K562 treated with DMSO at 1 percent for 48 hours (cell line): ENCODE measurements around the gene GPNMB. TPM values are rescaled to one million over a fixed set of nuclear protein-coding genes. Genes with fewer than 3 reads are reported as not detected.

Source experiments
- total RNA-seq: library from RNA; unstranded; fragments of 300-600 nt; gene quantifications from 2 replicates; pipeline ENCODE4 v1.2.3, GENCODE V29; 2022; ENCODE audit warnings: low replicate concordance; ENCODE audit errors: extremely low read depth

The GPNMB gene
- not detected in 2 replicates for total RNA-seq

DNA sequence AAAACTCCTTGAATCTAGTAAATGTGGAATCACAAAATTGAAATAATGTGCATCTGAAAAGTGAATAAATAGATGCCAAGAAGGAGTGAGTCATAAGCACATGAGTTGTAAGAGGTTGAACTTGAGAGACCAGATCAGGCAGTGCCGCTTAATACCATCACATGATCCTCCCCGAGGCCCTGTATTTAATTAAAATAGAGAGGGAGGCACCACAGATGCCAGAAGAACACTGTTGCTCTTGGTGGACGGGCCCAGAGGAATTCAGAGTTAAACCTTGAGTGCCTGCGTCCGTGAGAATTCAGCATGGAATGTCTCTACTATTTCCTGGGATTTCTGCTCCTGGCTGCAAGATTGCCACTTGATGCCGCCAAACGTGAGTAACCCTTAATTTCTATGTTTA is at the start of gene GPNMB:
Gene GPNMB, plus strand, starts transcription at position 221 of the 400 bp plus-strand sequence. Its CDS starts 83 bp downstream, at position 304.

DNA sequence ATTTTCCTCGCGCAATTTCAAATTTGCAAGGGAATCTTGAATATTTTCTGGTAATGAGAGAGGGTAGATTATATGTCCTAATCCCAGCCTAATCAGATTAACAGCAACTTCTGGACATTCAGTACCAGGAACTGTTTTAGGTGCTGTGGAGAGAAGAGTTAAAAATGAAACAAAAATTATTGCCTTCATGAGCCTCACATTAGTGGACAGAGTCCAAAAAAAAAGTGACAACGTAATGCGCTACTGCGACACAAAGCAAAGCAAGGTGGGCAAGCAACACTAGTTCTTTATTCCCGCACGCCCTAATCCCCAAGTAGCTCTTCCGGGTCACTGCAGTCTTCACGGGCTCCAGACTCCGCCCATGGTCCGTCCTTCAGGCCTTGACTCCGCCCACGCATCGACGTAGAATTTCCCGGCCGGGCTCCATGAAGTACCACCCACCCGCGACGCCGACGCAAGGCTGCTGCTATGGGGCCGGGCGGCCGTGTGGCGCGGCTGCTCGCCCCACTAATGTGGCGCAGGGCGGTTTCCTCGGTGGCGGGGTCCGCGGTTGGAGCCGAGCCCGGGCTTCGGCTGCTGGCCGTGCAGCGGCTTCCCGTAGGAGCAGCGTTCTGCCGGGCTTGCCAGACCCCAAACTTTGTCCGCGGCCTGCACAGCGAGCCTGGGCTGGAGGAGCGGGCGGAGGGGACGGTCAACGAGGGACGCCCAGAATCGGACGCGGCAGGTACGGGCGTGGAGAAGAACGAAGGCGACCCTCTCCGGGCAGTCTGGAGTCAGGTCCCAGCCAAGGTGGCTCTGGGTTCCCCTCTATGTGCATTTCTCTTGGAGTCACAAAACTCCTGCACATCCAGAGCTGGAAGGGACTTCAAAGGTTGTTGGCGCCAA is 52.6 kb downstream of the GPNMB start, which contains the start of gene MALSU1:
Gene MALSU1, plus strand, starts transcription at position 455 of the 885 bp plus-strand sequence. Its CDS starts 14 bp downstream, at position 469.

Other genes with a start within 250 kb of the GPNMB start
- not detected in 2 replicates for gene HYCC1, start 232.6 kb upstream of the GPNMB start, total RNA-seq
- gene KLHL7, start 141.0 kb upstream of the GPNMB start, total RNA-seq, result not detected in 2 replicates
- not detected in 2 replicates for gene NUP42, start 64.7 kb upstream of the GPNMB start, total RNA-seq
- gene MALSU1, start 52.6 kb downstream of the GPNMB start, total RNA-seq, result not detected in 2 replicates
- gene IGF2BP3, start 223.7 kb downstream of the GPNMB start, total RNA-seq, result not detected in 2 replicates